IMR-90 (cell line): ENCODE data around the gene ISG20L2. TPM values are rescaled to one million over a fixed set of nuclear protein-coding genes. Genes with fewer than 3 reads are reported as not detected.

ENCODE experiments used
- ATAC-seq: fragments of 200-7000 bp; cut with Tn5 transposase; 2 replicates; pipeline ENCODE4 v1.9.1; 2020; ENCODE audit warnings: low read depth, mild to moderate bottlenecking, moderate library complexity
- BruUV-seq: library from RNA; stranded (reverse); fragments of 400-500 nt; replicated peaks from 2 replicates; lab custom pipeline; 2021; lab: Mats Ljungman, UMichigan
- CTCF ChIA-PET: fragments of 300-600 bp; formaldehyde crosslinking; extraction: SDS; loops from one replicate; lab custom pipeline; 2021; ENCODE audit warnings: antibody characterized with exemption; lab: Yijun Ruan, JAX
- POLR2A ChIA-PET: fragments of 300-600 bp; sonication (Branson Sonifier 250); formaldehyde crosslinking; loops from one replicate; lab custom pipeline; 2022; ENCODE audit warnings: antibody characterized with exemption; ENCODE audit not compliant: unreplicated experiment; lab: Charles Lee
- DNase-seq: peaks from one replicate; pipeline ENCODE4 v3.0.0; 2013
- H2AFZ ChIP-seq: replicated peaks from 2 replicates; pipeline ENCODE3; 2013; ENCODE audit warnings: low read length, mild to moderate bottlenecking; ENCODE audit not compliant: poor library complexity
- H2AK5ac ChIP-seq: 2 replicates; pipeline ENCODE4 v1.6.1; 2013; ENCODE audit warnings: low read depth, low read length, inconsistent platforms
- H2AK9ac ChIP-seq: replicated peaks from 2 replicates; pipeline ENCODE3; 2013; ENCODE audit warnings: mild to moderate bottlenecking, low read depth, low read length, moderate library complexity; ENCODE audit not compliant: poor library complexity
- H2BK120ac ChIP-seq: 2 replicates; pipeline ENCODE4 v1.6.1; 2013; ENCODE audit warnings: low read depth, low read length, inconsistent platforms
- H2BK15ac ChIP-seq: 3 replicates; pipeline ENCODE4 v1.6.1; 2013; ENCODE audit warnings: low read depth, low read length, inconsistent platforms
- H2BK20ac ChIP-seq: 2 replicates; pipeline ENCODE4 v1.6.1; 2013; ENCODE audit warnings: low read depth, mild to moderate bottlenecking, inconsistent platforms, low read length, moderate library complexity
- H2BK5ac ChIP-seq: 2 replicates; pipeline ENCODE4 v1.6.1; 2013; ENCODE audit warnings: mild to moderate bottlenecking, low read depth, low read length, inconsistent platforms; ENCODE audit not compliant: poor library complexity, severe bottlenecking
- H3K14ac ChIP-seq: replicated peaks from 2 replicates; pipeline ENCODE4 v1.6.1; 2013; ENCODE audit warnings: low read depth, low read length, inconsistent platforms
- H3K18ac ChIP-seq: 2 replicates; pipeline ENCODE4 v1.6.1; 2013; ENCODE audit warnings: low read depth, low read length, control low read depth
- H3K23ac ChIP-seq: 2 replicates; pipeline ENCODE4 v1.6.1; 2013; ENCODE audit warnings: low read depth, low read length, inconsistent platforms
- H3K27ac ChIP-seq: 2 replicates; pipeline ENCODE4 v1.5.1; 2013; ENCODE audit warnings: mild to moderate bottlenecking, control low read depth, low read length; ENCODE audit not compliant: insufficient read depth
- H3K27me3 ChIP-seq: 2 replicates; pipeline ENCODE4 v1.6.1; 2013; ENCODE audit warnings: low read length; ENCODE audit not compliant: control insufficient read depth, insufficient read depth
- H3K36me3 ChIP-seq: 2 replicates; pipeline ENCODE4 v1.6.1; 2013; ENCODE audit warnings: low read length, mixed read lengths; ENCODE audit not compliant: control insufficient read depth, insufficient read depth
- H3K4ac ChIP-seq: 2 replicates; pipeline ENCODE4 v1.6.1; 2013; ENCODE audit warnings: low read depth, low read length, inconsistent platforms
- H3K4me1 ChIP-seq: 2 replicates; pipeline ENCODE4 v1.6.1; 2013; ENCODE audit warnings: low read length, mixed read lengths; ENCODE audit not compliant: control insufficient read depth, insufficient read depth
- H3K4me2 ChIP-seq: 2 replicates; pipeline ENCODE4 v1.6.1; 2013; ENCODE audit warnings: low read depth, mild to moderate bottlenecking, control low read depth, low read length, moderate library complexity
- H3K4me3 ChIP-seq: 2 replicates; pipeline ENCODE4 v1.5.1; 2013; ENCODE audit warnings: low read depth, mild to moderate bottlenecking, control low read depth, low read length, moderate library complexity; ENCODE audit not compliant: insufficient read depth
- H3K56ac ChIP-seq: 2 replicates; pipeline ENCODE4 v1.6.1; 2013; ENCODE audit warnings: low read length, inconsistent platforms; ENCODE audit not compliant: insufficient read depth; ENCODE audit errors: extremely low read depth
- H3K79me1 ChIP-seq, 2 experiments: 2 replicates each; pipeline ENCODE4 v1.6.1; 2013; ENCODE audit warnings: low read length in 2 of 2, inconsistent platforms in 1 of 2, low read depth in 1 of 2
- H3K9ac ChIP-seq: 2 replicates; pipeline ENCODE4 v1.6.1; 2013; ENCODE audit warnings: low read depth, low read length, control low read depth
- H3K9me1 ChIP-seq: 2 replicates; pipeline ENCODE4 v1.6.1; 2013; ENCODE audit warnings: low read length, inconsistent platforms; ENCODE audit not compliant: insufficient read depth
- H3K9me3 ChIP-seq: 2 replicates; pipeline ENCODE4 v1.6.1; 2013; ENCODE audit warnings: low read length; ENCODE audit not compliant: control insufficient read depth, insufficient read depth
- H4K20me1 ChIP-seq: 2 replicates; pipeline ENCODE4 v1.6.1; 2013; ENCODE audit warnings: low read length, inconsistent platforms; ENCODE audit not compliant: insufficient read depth
- H4K5ac ChIP-seq: 2 replicates; pipeline ENCODE4 v1.6.1; 2013; ENCODE audit warnings: mild to moderate bottlenecking, low read depth, low read length, control low read depth
- H4K8ac ChIP-seq, 2 experiments: 2 replicates each; pipeline ENCODE4 v1.6.1; 2013; ENCODE audit warnings: low read depth in 2 of 2, low read length in 2 of 2, control low read depth in 1 of 2, inconsistent platforms in 1 of 2
- H4K91ac ChIP-seq: 2 replicates; pipeline ENCODE4 v1.6.1; 2013; ENCODE audit warnings: low read depth, low read length, inconsistent platforms; ENCODE audit not compliant: insufficient read depth
- MXI1 ChIP-seq: IDR thresholded peaks from 2 replicates; pipeline ENCODE4 v1.6.1; 2012; ENCODE audit warnings: low read depth, mild to moderate bottlenecking, low read length, moderate library complexity, borderline replicate concordance
- RFX5 ChIP-seq: IDR thresholded peaks from 2 replicates; pipeline ENCODE4 v1.8.0; 2012; ENCODE audit warnings: low read depth, mild to moderate bottlenecking, low read length, moderate library complexity
- SMC3 ChIP-seq: fragments of 150-350 bp; IDR thresholded peaks from 2 replicates; pipeline ENCODE4 v1.6.1; 2016; ENCODE audit warnings: low read depth, mild to moderate bottlenecking, antibody characterized with exemption, low read length, moderate library complexity
- WGBS, 2 experiments: methylation state at CpG; one replicate each; pipeline versions ENCODE4 v1.1.5 to v1.1.7; 2013; ENCODE audit warnings: missing lambda C conversion rate in 2 of 2; ENCODE audit not compliant: insufficient read length in 1 of 2; ENCODE audit errors: extremely low coverage in 2 of 2; 5-methylcytosine and 5-hydroxymethylcytosine counted together
- dilution Hi-C: fragments of 300-500 bp; cut with HindIII; formaldehyde crosslinking; loops from one replicate; pipeline ENCODE4 v1.14.3; 2018; ENCODE audit warnings: low sequenced_read_pairs; ENCODE audit not compliant: unreplicated experiment
- in situ Hi-C: fragments of 300-500 bp; cut with MboI; formaldehyde crosslinking; loops from 3 replicates; pipeline ENCODE4 v1.14.3; 2019; ENCODE audit warnings: low sequenced_read_pairs, inconsistent platforms, mixed read lengths
- intact Hi-C: fragments of 100-400 bp; cut with micrococcal nuclease; formaldehyde crosslinking; loops from 2 replicates; pipeline ENCODE4 v1.10.0; 2022
- polyA plus RNA-seq, 3 experiments: library from polyadenylated mRNA; depleted of rRNA; stranded (reverse); fragments of >200 nt; gene quantifications; 2 replicates each; pipeline ENCODE4 v1.2.3, GENCODE V29; 2012; ENCODE audit warnings: low replicate concordance in 1 of 3
- total RNA-seq: library from RNA; depleted of rRNA; stranded (reverse); fragments of >200 nt; gene quantifications from 2 replicates; pipeline ENCODE4 v1.2.3, GENCODE V29; 2012

Gene ISG20L2
- total and polyA plus RNA-seq, 2 of the 4 experiments (the other 2 are of a cell fraction): 17.0 to 27.3 TPM

GRCh38 chr1:156773607-156774006 is 45.0 kb upstream of the ISG20L2 start:
- POLR2A ChIA-PET: no interaction called here
- no peak overlapping the region for H4K91ac ChIP-seq
- no peak overlapping the region for H2BK120ac ChIP-seq
- no peak overlapping the region for H3K4me2 ChIP-seq
- H2BK20ac ChIP-seq: no peak overlapping the region
- H2BK5ac ChIP-seq: no peak overlapping the region
- H3K9me1 ChIP-seq: peaks cover 13% of the 10 kb centered on the region
- no peaks in the 10 kb centered on the region for H3K27me3 ChIP-seq
- no TSS peak for BruUV-seq
- TF ChIP-seq MXI1 (no peak), RFX5 (no peak), SMC3 (no peak)
- H3K4me3 ChIP-seq: no peak overlapping the region
- no peaks in the 10 kb centered on the region for H3K9me3 ChIP-seq
- H3K4me1 ChIP-seq: peaks cover 3% of the 10 kb centered on the region
- H4K5ac ChIP-seq: no peak overlapping the region
- no peak overlapping the region for H4K8ac ChIP-seq
- no peak overlapping the region for H2AK5ac ChIP-seq
- in situ Hi-C loops: no loop called here
- no peak overlapping the region for H3K9ac ChIP-seq
- dilution Hi-C loops: no loop called here
- ATAC-seq (no peak), DNase-seq (no peak)
- H3K56ac ChIP-seq: no peak overlapping the region
- intact Hi-C loops: no loop called here
- H3K36me3 ChIP-seq: peaks cover 2% of the 10 kb centered on the region; the same call in 1 of the 2 replicates
- H3K4ac ChIP-seq: no peak overlapping the region
- no peak overlapping the region for H3K14ac ChIP-seq
- no peak overlapping the region for H3K27ac ChIP-seq
- no peak overlapping the region for H2AFZ ChIP-seq
- no peak overlapping the region for H2AK9ac ChIP-seq
- H3K23ac ChIP-seq: no peak overlapping the region; the same call in 1 of the 2 replicates
- no CpG with 5 or more reads among the region's 3 CpGs for WGBS, 2 experiments
- H3K18ac ChIP-seq: no peak overlapping the region
- CTCF ChIA-PET: interaction anchor here (2.1 kb wide), 1 partner anchor 8 kb away, joined by 6 read pairs; no protein-coding TSS in a partner anchor
- no peak overlapping the region for H2BK15ac ChIP-seq
- peaks cover 79% of the 10 kb centered on the region for H4K20me1 ChIP-seq
- peaks cover 12 to 75% of the 10 kb centered on the region in 2 experiments for H3K79me1 ChIP-seq
